ENCODE data around the gene C1QTNF2. TPM values are rescaled to one million over a fixed set of nuclear protein-coding genes. Genes with fewer than 3 reads are reported as not detected.

Gene C1QTNF2
- total RNA-seq, 2 donors from 2014 or later: not detected

DNA sequence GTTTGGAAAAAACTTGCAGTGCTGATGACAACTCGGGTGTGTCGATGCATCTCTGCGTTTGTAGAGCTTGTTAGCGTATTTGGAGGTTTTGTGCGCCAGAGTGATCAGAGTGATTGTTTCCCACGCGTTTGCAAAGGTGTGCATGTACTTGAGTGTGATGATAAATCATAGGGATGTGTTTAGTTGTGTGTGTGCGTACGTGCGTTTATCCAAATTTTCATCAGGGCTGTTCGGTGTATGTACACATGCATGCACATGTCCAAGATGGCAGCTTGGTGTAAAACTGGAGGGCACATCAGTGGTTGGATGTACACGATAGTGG lies 248 bp upstream of the C1QTNF2 start:
- H3K9ac ChIP-seq (ENCODE audit: extremely low read depth, low read length, poor library complexity, severe bottlenecking): no peak overlapping the region
- H3K27ac Mint-ChIP-seq: no peak overlapping the region
- peak overlapping the region; percentile 72 for H3K4me3 ChIP-seq (ENCODE audit: low read length)
- H3K36me3 Mint-ChIP-seq (ENCODE audit: low read depth): no peaks in the 10 kb centered on the region
- no peaks in the 10 kb centered on the region for H3K4me1 ChIP-seq (ENCODE audit: control insufficient read depth, insufficient read depth, low read length)
- H3K9me3 ChIP-seq (ENCODE audit: control insufficient read depth, low read length): no peaks in the 10 kb centered on the region
- peaks cover 4% of the 10 kb centered on the region for H3K4me1 Mint-ChIP-seq
- no peak overlapping the region for H3K27ac ChIP-seq (ENCODE audit: low read depth, low read length)
- peak overlapping the region; percentile 46 for H3K4me3 Mint-ChIP-seq
- TF ChIP-seq, protein P1, sequence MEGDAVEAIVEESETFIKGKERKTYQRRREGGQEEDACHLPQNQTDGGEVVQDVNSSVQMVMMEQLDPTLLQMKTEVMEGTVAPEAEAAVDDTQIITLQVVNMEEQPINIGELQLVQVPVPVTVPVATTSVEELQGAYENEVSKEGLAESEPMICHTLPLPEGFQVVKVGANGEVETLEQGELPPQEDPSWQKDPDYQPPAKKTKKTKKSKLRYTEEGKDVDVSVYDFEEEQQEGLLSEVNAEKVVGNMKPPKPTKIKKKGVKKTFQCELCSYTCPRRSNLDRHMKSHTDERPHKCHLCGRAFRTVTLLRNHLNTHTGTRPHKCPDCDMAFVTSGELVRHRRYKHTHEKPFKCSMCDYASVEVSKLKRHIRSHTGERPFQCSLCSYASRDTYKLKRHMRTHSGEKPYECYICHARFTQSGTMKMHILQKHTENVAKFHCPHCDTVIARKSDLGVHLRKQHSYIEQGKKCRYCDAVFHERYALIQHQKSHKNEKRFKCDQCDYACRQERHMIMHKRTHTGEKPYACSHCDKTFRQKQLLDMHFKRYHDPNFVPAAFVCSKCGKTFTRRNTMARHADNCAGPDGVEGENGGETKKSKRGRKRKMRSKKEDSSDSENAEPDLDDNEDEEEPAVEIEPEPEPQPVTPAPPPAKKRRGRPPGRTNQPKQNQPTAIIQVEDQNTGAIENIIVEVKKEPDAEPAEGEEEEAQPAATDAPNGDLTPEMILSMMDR (conservative IDR thresholded peaks at IDR 0.05): no peak
- H3K36me3 ChIP-seq (ENCODE audit: control insufficient read depth, insufficient read depth, low read length): no peaks in the 10 kb centered on the region
- no peaks in the 10 kb centered on the region for H3K9me3 Mint-ChIP-seq
- H3K27me3 ChIP-seq (ENCODE audit: control insufficient read depth, insufficient read depth, low read length, poor library complexity, severe bottlenecking): peaks cover 61% of the 10 kb centered on the region
- peaks cover 66% of the 10 kb centered on the region for H3K27me3 Mint-ChIP-seq (ENCODE audit: insufficient read depth)
- 41 to 66% methylated on average over 4 to 12 of the region's 12 CpGs for WGBS, 2 experiments (ENCODE audit: insufficient coverage in 1 of 2, insufficient read length in 1 of 2)
- no peak for DNase-seq

DNA sequence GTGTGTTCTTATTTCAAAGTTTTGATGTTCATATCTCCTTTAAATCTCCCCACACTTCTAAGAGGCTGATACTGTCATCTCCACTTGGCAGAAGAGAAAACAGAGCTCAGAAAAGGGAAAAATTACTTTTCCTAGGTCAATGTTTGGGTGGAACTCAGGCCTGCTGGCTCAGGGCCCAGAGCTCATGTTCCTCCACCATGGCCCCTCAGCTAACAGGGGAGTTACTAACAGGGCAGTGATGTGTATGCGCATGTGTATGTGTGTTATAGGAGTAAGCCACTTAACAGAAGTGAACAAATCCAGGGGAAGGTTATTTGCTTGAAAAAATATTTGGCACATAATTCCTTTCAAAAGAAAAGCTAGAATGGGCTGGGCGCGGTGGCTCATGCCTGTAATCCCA lies 2.5 kb downstream of the C1QTNF2 start:
- Mint-ChIP-seq H3K9me3 (no peaks in the 10 kb centered on the region), H3K4me3 (no peak overlapping the region), H3K27ac (no peak overlapping the region), H3K27me3 (ENCODE audit: insufficient read depth) (peaks cover 46% of the 10 kb centered on the region), H3K36me3 (ENCODE audit: low read depth) (no peaks in the 10 kb centered on the region), H3K4me1 (peaks cover 4% of the 10 kb centered on the region)
- H3K4me1 ChIP-seq (ENCODE audit: control insufficient read depth, insufficient read depth, low read length): no peaks in the 10 kb centered on the region
- H3K9ac ChIP-seq (ENCODE audit: extremely low read depth, low read length, poor library complexity, severe bottlenecking): no peak overlapping the region
- TF ChIP-seq, protein P1 (conservative IDR thresholded peaks at IDR 0.05): no peak
- 94 to 100% methylated on average over 2 to 3 of the region's 3 CpGs for WGBS, 2 experiments (ENCODE audit: insufficient coverage in 1 of 2, insufficient read length in 1 of 2)
- no peak for DNase-seq
- no peaks in the 10 kb centered on the region for H3K36me3 ChIP-seq (ENCODE audit: control insufficient read depth, insufficient read depth, low read length)
- H3K27ac ChIP-seq (ENCODE audit: low read depth, low read length): no peak overlapping the region
- H3K9me3 ChIP-seq (ENCODE audit: control insufficient read depth, low read length): no peaks in the 10 kb centered on the region
- no peak overlapping the region for H3K4me3 ChIP-seq (ENCODE audit: low read length)
- H3K27me3 ChIP-seq (ENCODE audit: control insufficient read depth, insufficient read depth, low read length, poor library complexity, severe bottlenecking): peaks cover 43% of the 10 kb centered on the region

DNA sequence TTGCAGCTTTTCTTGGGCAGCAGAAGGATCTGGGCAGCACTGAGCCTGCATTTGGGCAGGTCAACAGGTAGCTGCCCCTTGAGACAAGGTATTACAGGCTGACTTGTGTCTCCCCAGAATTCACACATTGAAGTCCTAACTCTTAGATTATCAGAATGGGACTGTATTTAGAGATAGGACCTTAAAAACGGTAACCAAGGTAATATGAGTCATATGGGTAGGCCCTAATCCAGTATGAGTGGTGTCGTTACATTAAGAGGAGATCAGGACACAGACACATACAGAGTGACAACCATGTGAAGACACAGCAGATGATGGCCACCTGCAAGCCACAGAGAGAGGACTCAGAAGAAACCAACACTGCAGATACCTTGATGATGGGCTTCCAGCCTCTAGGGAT lies 3.2 kb downstream of the C1QTNF2 start:
- no peak for DNase-seq
- Mint-ChIP-seq H3K9me3 (no peaks in the 10 kb centered on the region), H3K27ac (no peak overlapping the region), H3K27me3 (ENCODE audit: insufficient read depth) (peaks cover 41% of the 10 kb centered on the region), H3K36me3 (ENCODE audit: low read depth) (no peaks in the 10 kb centered on the region), H3K4me1 (peaks cover 4% of the 10 kb centered on the region), H3K4me3 (no peak overlapping the region)
- no peaks in the 10 kb centered on the region for H3K4me1 ChIP-seq (ENCODE audit: control insufficient read depth, insufficient read depth, low read length)
- no peaks in the 10 kb centered on the region for H3K9me3 ChIP-seq (ENCODE audit: control insufficient read depth, low read length)
- no peaks in the 10 kb centered on the region for H3K36me3 ChIP-seq (ENCODE audit: control insufficient read depth, insufficient read depth, low read length)
- no peak overlapping the region for H3K9ac ChIP-seq (ENCODE audit: extremely low read depth, low read length, poor library complexity, severe bottlenecking)
- TF ChIP-seq, protein P1 (conservative IDR thresholded peaks at IDR 0.05): no peak
- peaks cover 37% of the 10 kb centered on the region for H3K27me3 ChIP-seq (ENCODE audit: control insufficient read depth, insufficient read depth, low read length, poor library complexity, severe bottlenecking)
- H3K27ac ChIP-seq (ENCODE audit: low read depth, low read length): no peak overlapping the region
- 51 to 62% methylated on average over 2 of the region's 2 CpGs for WGBS, 2 experiments (ENCODE audit: insufficient coverage in 1 of 2, insufficient read length in 1 of 2)
- H3K4me3 ChIP-seq (ENCODE audit: low read length): no peak overlapping the region

Data from endodermal cell (in vitro differentiated cells).